ENCODE results near the gene LONP2.

LONP2 gene

GRCh38 chr16:48361012-48361411 lies 116.9 kb downstream of the LONP2 start:
- no peak for TF ChIP-seq CTCF (IDR thresholded peaks at IDR 0.05; ENCODE audit: control insufficient read depth, insufficient read depth, low read depth, low read length, missing control alignments)
- DNase-seq (ENCODE audit: low read depth) = no peak
- no peak overlapping the region for H3K4me3 ChIP-seq (ENCODE audit: control insufficient read depth, low read depth, low read length)

- no peak for DNase-seq (ENCODE audit: low read depth)
- TF ChIP-seq CTCF (IDR thresholded peaks at IDR 0.05; ENCODE audit: control insufficient read depth, insufficient read depth, low read depth, low read length, missing control alignments) = no peak
- H3K4me3 ChIP-seq (ENCODE audit: control insufficient read depth, low read depth, low read length) = no peak overlapping the region
Measured at GRCh38 chr16:48361540-48362144, 117.5 kb downstream of the LONP2 start.

- no peak for TF ChIP-seq CTCF (IDR thresholded peaks at IDR 0.05; ENCODE audit: control insufficient read depth, insufficient read depth, low read depth, low read length, missing control alignments)
- H3K4me3 ChIP-seq (ENCODE audit: control insufficient read depth, low read depth, low read length) = peak overlapping the region; percentile 59
- DNase-seq (ENCODE audit: low read depth) = no peak
Measured at GRCh38 chr16:48365025-48365600, 121.0 kb downstream of the LONP2 start.

GRCh38 chr16:48365601-48366164 lies 121.6 kb downstream of the LONP2 start:
- peak overlapping the region; percentile 59 for H3K4me3 ChIP-seq (ENCODE audit: control insufficient read depth, low read depth, low read length)
- peak; percentile 46 for DNase-seq (ENCODE audit: low read depth)
- no peak for TF ChIP-seq CTCF (IDR thresholded peaks at IDR 0.05; ENCODE audit: control insufficient read depth, insufficient read depth, low read depth, low read length, missing control alignments)

- peak; percentile 89 for DNase-seq (ENCODE audit: low read depth)
Measured at GRCh38 chr16:48366165-48367093, 122.3 kb downstream of the LONP2 start.

More at GRCh38 chr16:48366165-48367093, 122.3 kb downstream of the LONP2 start:
- no peak for TF ChIP-seq CTCF (IDR thresholded peaks at IDR 0.05; ENCODE audit: control insufficient read depth, insufficient read depth, low read depth, low read length, missing control alignments)
- H3K4me3 ChIP-seq (ENCODE audit: control insufficient read depth, low read depth, low read length) = peak overlapping the region; percentile 59

All from AG09309 (cell line).